HG02852 (cell line): ENCODE measurements around the gene RMND1.

Experiments used
- ATAC-seq: cut with Tn5 transposase; IDR thresholded peaks from one replicate; pipeline ENCODE4 v1.9.1; 2021; ENCODE audit warnings: mild to moderate bottlenecking, moderate library complexity; ENCODE audit not compliant: unreplicated experiment

RMND1 gene

GRCh38 chr6:151422981-151423380 lies 28.9 kb downstream of the RMND1 start:
- no peak for ATAC-seq

GRCh38 chr6:151417477-151417876 lies 34.4 kb downstream of the RMND1 start:
- no peak for ATAC-seq

DNA sequence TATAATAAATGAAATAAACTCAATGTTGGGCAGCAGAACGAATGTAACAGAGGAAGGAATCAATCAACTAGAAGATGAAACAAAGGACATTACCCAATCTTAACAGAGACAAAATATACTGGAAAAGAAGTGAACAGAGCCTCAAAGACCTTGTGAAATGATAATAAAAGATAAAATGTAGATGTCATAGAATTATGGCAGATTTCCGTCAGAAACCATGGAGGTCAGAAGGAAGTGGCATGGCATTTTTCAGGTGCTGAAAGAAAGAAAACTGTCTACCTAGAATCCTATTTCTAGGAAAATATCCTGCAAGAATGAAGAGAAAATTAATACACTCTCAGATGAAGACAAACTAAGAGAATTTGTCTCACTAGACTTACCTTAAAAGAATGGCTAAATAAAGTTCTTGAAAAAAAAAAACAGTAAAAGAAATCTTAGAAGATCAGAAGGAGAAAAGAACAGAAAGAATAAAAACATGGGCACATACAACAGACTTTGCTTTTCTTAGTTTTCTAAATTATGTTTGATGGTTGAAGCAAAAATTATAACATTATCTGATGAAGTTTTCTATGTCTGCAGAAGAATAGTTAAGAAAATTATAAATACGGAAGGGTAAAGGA lies 37.2 kb downstream of the RMND1 start:
- no peak for ATAC-seq

DNA sequence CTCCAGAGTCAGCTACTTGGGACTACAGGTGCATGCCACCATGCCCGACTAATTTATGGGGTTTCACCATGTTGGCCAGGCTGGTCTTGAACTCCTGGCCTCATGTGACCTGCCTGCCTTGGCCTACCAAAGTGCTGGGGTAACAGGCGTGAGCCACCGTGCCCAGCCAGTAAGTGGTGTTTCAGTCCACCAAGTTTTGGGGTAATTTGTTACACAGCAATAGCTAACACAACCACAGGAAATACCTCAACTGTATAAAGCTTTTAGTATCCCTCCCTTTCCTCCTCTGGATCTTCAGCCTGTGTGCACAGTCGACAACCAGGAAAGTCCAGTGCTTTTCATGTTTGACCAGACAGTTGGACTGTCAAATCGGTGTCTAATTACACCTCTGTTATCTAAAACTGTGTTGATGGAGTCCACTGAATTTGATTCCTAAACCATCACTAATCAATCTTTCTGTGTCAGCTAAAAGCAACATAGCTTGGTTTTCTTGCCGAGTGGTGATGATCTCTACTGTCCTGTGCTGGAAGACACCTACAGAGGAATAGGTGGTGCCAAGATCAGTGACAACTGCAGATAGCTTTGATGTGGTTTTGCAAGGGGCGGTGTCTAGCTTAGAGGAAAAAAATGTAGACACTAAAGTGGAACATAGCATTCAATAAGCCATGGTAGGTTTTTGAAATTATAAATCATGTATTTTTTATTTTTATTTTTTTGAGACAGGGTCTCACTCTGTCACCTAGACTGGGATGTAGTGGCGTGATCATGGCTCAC lies 38.4 kb downstream of the RMND1 start:
- no peak for ATAC-seq

- no peak for ATAC-seq
Observed at GRCh38 chr6:151412909-151413308, 39.0 kb downstream of the RMND1 start.

DNA sequence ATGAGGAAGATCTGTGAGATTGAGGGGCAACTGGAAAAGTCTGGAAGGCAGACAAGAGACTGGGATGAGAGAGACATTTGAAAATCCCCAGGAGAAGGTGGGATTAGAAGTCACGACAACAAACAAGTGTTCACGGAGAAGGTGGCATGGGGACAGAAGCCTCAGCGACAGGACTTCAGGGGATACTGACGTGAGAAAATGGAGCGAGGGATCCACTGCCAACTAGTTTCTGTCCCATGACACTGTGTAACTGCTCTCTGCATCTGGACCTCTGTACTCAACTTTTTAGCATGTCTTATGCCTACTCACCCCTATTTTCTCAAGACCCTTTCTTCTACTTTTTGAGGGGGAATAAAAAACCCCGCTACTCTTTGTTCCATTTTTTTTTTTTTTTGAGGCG lies 42.2 kb downstream of the RMND1 start:
- ATAC-seq = no peak

GRCh38 chr6:151409260-151409659 lies 42.7 kb downstream of the RMND1 start:
- ATAC-seq = no peak

- no peak for ATAC-seq
Observed at GRCh38 chr6:151408858-151409257, 43.1 kb downstream of the RMND1 start.

DNA sequence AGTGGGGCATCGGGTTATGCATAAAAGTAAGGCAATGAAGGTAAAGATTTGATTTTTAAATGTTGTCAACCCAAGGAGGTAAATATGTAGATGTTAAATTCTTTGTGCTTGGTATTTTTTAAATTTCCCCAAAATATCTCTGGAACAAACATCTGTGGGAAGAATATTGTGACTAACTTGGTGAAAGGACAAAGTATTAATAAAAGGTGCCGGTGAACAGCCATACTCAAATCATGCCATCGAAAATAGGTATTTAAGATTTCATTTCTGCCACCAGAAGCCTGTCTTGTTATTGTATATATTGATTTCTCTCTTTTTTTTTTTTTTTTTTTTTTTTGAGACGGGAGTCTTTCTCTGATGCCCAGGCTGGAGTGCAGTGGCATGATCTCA lies 48.0 kb downstream of the RMND1 start:
- no peak for ATAC-seq

- no peak for ATAC-seq
Observed at GRCh38 chr6:151402228-151402627, 49.7 kb downstream of the RMND1 start.

DNA sequence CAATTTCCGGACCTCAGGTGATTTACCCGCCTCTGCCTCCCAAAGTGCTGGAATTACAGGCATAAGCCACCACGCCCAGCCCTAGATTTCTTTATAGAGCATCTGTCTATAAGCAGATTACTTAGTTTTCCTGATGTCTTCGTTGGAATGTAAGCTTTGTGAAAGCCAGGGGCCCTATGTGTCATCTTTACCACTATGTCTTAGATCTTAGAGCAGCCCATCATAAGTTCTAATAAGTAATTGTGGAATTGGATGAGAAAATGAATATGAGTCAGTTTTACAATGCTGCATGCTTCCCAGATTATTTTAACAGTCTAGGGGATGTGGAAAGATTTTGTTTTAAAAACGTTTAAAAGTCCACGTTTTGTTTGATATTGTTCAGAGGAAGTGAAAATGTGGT lies 51.5 kb downstream of the RMND1 start:
- no peak for ATAC-seq

- ATAC-seq = no peak
Observed at GRCh38 chr6:151399679-151400078, 52.2 kb downstream of the RMND1 start.

DNA sequence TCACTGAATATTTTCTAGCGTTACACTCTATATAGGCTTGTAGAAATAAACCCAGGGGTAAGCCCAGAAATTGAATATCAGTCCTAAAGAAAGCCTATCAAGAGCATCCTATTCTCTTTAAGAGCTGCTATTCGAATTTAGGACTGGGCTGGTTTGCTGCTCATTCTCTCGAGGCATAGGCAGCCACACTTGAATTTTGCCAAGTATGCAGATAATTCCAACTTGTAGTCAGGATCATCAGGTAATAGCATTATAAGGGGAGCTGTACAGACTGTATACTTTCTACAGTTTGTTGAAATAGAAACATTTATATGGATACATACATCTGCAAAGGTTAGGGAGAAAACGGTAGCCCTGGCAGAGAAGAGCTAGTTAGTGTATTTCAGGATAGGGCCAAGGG lies 58.5 kb downstream of the RMND1 start:
- ATAC-seq = no peak

- no peak for ATAC-seq
Observed at GRCh38 chr6:151392427-151392826, 59.5 kb downstream of the RMND1 start.

- peak; percentile 7 for ATAC-seq
Observed at GRCh38 chr6:151391471-151392413, 60.2 kb downstream of the RMND1 start, which contains the start of gene ZBTB2. TSS of gene ZBTB2 (minus strand) at chr6:151391559. CDS start at chr6:151373637, 17,922 bp downstream.

DNA sequence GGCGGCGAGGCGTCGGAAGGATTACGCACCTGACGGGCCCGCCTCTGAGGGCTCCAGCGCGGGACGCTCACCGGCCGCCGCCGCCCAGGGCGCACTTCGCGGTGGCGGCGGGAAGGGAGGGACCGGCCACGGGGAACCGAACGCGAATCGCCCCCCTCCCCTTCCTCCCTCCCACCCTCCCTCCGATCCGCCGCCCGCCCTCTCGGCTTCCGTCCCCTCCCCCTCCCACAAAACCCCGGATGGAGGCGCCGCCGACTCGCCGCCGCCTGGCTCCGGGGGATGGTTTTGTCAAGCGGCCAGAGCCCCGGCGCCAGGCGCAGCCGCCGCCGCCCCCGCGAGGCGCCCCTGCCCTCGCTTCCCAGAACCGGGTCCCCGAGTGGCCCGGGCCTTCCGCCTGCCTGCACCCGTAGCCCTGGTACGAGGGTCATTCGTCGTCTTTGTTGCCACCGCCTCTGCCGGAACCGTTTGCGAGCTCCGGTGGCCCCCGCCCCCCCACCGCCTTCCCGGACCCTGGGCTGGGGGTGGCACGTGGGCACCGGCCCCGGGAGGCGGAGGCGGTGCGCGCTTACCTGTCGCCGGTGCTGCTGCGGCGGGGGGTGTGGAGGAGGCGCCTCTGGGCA lies 61.0 kb downstream of the RMND1 start:
- peak; percentile 11 for ATAC-seq

- ATAC-seq = peak; percentile 73
Observed at GRCh38 chr6:151390276-151390850, 61.6 kb downstream of the RMND1 start.

- peak; percentile 59 for ATAC-seq
Observed at GRCh38 chr6:151389618-151390275, 62.2 kb downstream of the RMND1 start.

DNA sequence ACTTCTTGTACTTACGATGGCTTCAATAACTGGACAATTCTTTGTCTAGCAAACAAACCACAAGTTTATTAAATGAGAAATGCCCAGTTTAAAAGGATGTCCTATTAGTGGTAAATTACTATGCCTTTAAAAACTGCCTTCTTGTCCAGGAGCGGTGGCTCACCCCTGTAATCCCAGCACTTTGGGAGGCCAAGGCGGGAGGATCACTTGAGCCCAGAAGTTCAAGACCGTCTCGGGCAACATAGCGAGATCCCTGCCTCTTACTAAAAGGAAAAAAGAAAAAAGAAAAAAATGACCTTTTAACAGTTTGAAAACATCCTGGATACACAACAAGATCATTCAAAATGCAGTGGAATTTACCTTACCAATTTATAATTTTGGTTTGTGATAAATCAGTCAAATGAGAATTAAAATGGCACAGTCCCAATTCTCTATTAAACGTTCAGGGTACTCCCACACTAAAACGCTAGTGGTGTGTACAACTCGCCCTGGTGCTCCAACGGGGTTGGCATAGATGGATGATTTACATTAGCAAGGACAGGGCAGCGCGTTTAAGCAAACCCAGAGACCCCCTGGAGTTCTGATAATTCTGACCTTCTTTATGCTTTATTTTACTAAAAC lies 62.8 kb downstream of the RMND1 start:
- no peak for ATAC-seq

- no peak for ATAC-seq
Observed at GRCh38 chr6:151388236-151388635, 63.7 kb downstream of the RMND1 start.
